Keratinocyte (primary cell): Measurements from ENCODE around the gene PIGU. TPM values are rescaled to one million over a fixed set of nuclear protein-coding genes. Genes with fewer than 3 reads are reported as not detected.

Experiments used
- DNase-seq: peaks from one replicate; pipeline ENCODE4 v3.0.0-alpha.2; 2011; ENCODE audit warnings: low read depth, missing footprints, low spot score
- FAIRE-seq: peaks from 2 replicates; lab custom pipeline; 2011; peaks lifted over from hg19 to GRCh38; lab: Jason Lieb, UNC
- H2AFZ ChIP-seq: 2 replicates; pipeline ENCODE4 v1.6.0; 2012; ENCODE audit warnings: low read length, control low read depth, inconsistent platforms; ENCODE audit not compliant: control insufficient read depth
- H3K27ac ChIP-seq: 2 replicates; pipeline ENCODE4 v1.5.1; 2011; ENCODE audit warnings: low read length; ENCODE audit not compliant: control insufficient read depth, insufficient read depth
- H3K27me3 ChIP-seq: 3 replicates; pipeline ENCODE4 v1.6.0; 2011; ENCODE audit warnings: low read length; ENCODE audit not compliant: control insufficient read depth, insufficient read depth; ENCODE audit errors: extremely low read depth
- H3K36me3 ChIP-seq, 2 experiments: 2 replicates in 1 of 2; 3 replicates in 1 of 2; pipeline ENCODE4 v1.5.1; 2011; ENCODE audit warnings: low read length in 2 of 2, mild to moderate bottlenecking in 1 of 2; ENCODE audit not compliant: control insufficient read depth in 2 of 2, insufficient read depth in 2 of 2; ENCODE audit errors: extremely low read depth in 1 of 2
- H3K4me1 ChIP-seq: 3 replicates; pipeline ENCODE4 v1.5.1; 2011; ENCODE audit warnings: low read length; ENCODE audit not compliant: control insufficient read depth, insufficient read depth; ENCODE audit errors: extremely low read depth
- H3K4me2 ChIP-seq: 3 replicates; pipeline ENCODE4 v1.6.0; 2011; ENCODE audit warnings: low read depth, low read length; ENCODE audit not compliant: control insufficient read depth, insufficient read depth; ENCODE audit errors: extremely low read depth
- H3K4me3 ChIP-seq, 3 experiments: fragments of 200-600 bp in 1 of 3; sonication (generic) in 1 of 3; 2 replicates in 2 of 3; 3 replicates in 1 of 3; pipeline ENCODE4 v1.5.1; 2011 to 2016; ENCODE audit warnings: low read length in 3 of 3, mild to moderate bottlenecking in 3 of 3, control low read depth in 2 of 3, inconsistent platforms in 1 of 3, low read depth in 1 of 3, mixed read lengths in 1 of 3, mixed run types in 1 of 3, moderate library complexity in 1 of 3; ENCODE audit not compliant: control insufficient read depth in 2 of 3, insufficient read depth in 2 of 3; ENCODE audit errors: extremely low read depth in 1 of 3
- H3K79me2 ChIP-seq: 2 replicates; pipeline ENCODE4 v1.6.0; 2012; ENCODE audit warnings: low read length; ENCODE audit not compliant: control insufficient read depth, insufficient read depth
- H3K9ac ChIP-seq: 3 replicates; pipeline ENCODE4 v1.6.0; 2011; ENCODE audit warnings: low read length; ENCODE audit not compliant: control insufficient read depth, insufficient read depth; ENCODE audit errors: extremely low read depth
- H3K9me1 ChIP-seq: 3 replicates; pipeline ENCODE4 v1.6.0; 2011; ENCODE audit warnings: low read length; ENCODE audit not compliant: control insufficient read depth, insufficient read depth; ENCODE audit errors: extremely low read depth
- H3K9me3 ChIP-seq: 2 replicates; pipeline ENCODE4 v1.5.1; 2012; ENCODE audit warnings: low read depth, low read length; ENCODE audit not compliant: control insufficient read depth
- H4K20me1 ChIP-seq: 3 replicates; pipeline ENCODE4 v1.6.0; 2011; ENCODE audit warnings: low read length; ENCODE audit not compliant: control insufficient read depth, insufficient read depth; ENCODE audit errors: extremely low read depth
- CTCF ChIP-seq, 3 experiments: IDR thresholded peaks in 1 of 3; conservative IDR thresholded peaks in 1 of 3; optimal IDR thresholded peaks in 1 of 3; 2 replicates in 2 of 3; 3 replicates in 1 of 3; pipeline versions ENCODE3 to v1.5.1; 2011; ENCODE audit warnings: low read length in 3 of 3, mild to moderate bottlenecking in 3 of 3, moderate library complexity in 2 of 3, control low read depth in 1 of 3, inconsistent platforms in 1 of 3; ENCODE audit not compliant: insufficient read depth in 2 of 3; ENCODE audit errors: extremely low read depth in 1 of 3
- EZH2 ChIP-seq: IDR thresholded peaks from one replicate; pipeline ENCODE4 v1.6.1; 2012; ENCODE audit warnings: inconsistent platforms, mild to moderate bottlenecking, low read length, moderate library complexity
- dilution Hi-C: fragments of 300-500 bp; cut with MboI; formaldehyde crosslinking; loops from one replicate; pipeline ENCODE4 v1.7.0; 2020; ENCODE audit warnings: low sequenced_read_pairs; ENCODE audit not compliant: extremely low pct_ligation_motif_present
- polyA plus RNA-seq, 5 experiments: library from polyadenylated mRNA; depleted of rRNA in 3 of 5; stranded (reverse) in 3 of 5; stranded (forward) in 1 of 5; unstranded in 1 of 5; fragments of >200 nt; gene quantifications; 1 replicate in 1 of 5; 2 replicates in 3 of 5; 3 replicates in 1 of 5; pipeline versions ENCODE4 v1.2.1 to v1.2.3, GENCODE V29; 2011 to 2012; ENCODE audit warnings: missing spikeins in 2 of 5, low read depth in 1 of 5, low replicate concordance in 1 of 5

Gene PIGU
- polyA plus RNA-seq, 1 donor (not counting 4 experiments of a cell fraction or from before 2014, with no cell fraction given) = 48.0 TPM

GRCh38 chr20:34571753-34572152, 105.1 kb downstream of the PIGU start:
- Histone ChIP-seq H3K27me3 (no peaks in the 10 kb centered on the region), H2AFZ (no peak overlapping the region), H3K9me1 (no peaks in the 10 kb centered on the region), H3K9ac (no peak overlapping the region), H3K4me3 (no peak overlapping the region), H3K4me2 (no peak overlapping the region), H4K20me1 (no peaks in the 10 kb centered on the region), H3K79me2 (no peaks in the 10 kb centered on the region), H3K36me3 (peaks cover 7 to 10% of the 10 kb centered on the region in 2 experiments), H3K4me1 (no peaks in the 10 kb centered on the region), H3K9me3 (no peaks in the 10 kb centered on the region), H3K27ac (no peak overlapping the region)
- TF ChIP-seq EZH2 = no peak
- no peak for TF ChIP-seq CTCF (optimal IDR thresholded peaks at IDR 0.05 in 1 of 3, IDR thresholded peaks at IDR 0.05 in 1 of 3, conservative IDR thresholded peaks at IDR 0.05 in 1 of 3; ENCODE audit: extremely low read depth in 1 of 3, insufficient read depth in 2 of 3, low read length in 3 of 3)
- DNase-seq (no peak), FAIRE-seq (no peak)
- dilution Hi-C loops = no loop called here

GRCh38 chr20:34570859-34571306, 106.0 kb downstream of the PIGU start:
- Histone ChIP-seq H3K27me3 (no peaks in the 10 kb centered on the region), H4K20me1 (no peaks in the 10 kb centered on the region), H3K9me3 (no peaks in the 10 kb centered on the region), H3K4me1 (no peaks in the 10 kb centered on the region), H3K79me2 (no peaks in the 10 kb centered on the region), H3K9ac (no peak overlapping the region), H3K36me3 (peaks cover 7 to 10% of the 10 kb centered on the region in 2 experiments), H3K27ac (no peak overlapping the region), H3K9me1 (no peaks in the 10 kb centered on the region), H3K4me2 (no peak overlapping the region), H3K4me3 (no peak overlapping the region), H2AFZ (no peak overlapping the region)
- dilution Hi-C loops = no loop called here
- DNase-seq (no peak), FAIRE-seq (no peak)
- no peak for TF ChIP-seq CTCF (optimal IDR thresholded peaks at IDR 0.05 in 1 of 3, IDR thresholded peaks at IDR 0.05 in 1 of 3, conservative IDR thresholded peaks at IDR 0.05 in 1 of 3; ENCODE audit: extremely low read depth in 1 of 3, insufficient read depth in 2 of 3, low read length in 3 of 3)
- TF ChIP-seq EZH2 = no peak
